Measurements from ENCODE around the gene SLC4A1AP. TPM values are rescaled to one million over a fixed set of nuclear protein-coding genes. Genes with fewer than 3 reads are reported as not detected.

The SLC4A1AP gene
- total and polyA plus RNA-seq, 2 of the 13 experiments (the other 11 are each of a cell fraction or from before 2014, with no cell fraction given) = 15.3 to 44.6 TPM

DNA sequence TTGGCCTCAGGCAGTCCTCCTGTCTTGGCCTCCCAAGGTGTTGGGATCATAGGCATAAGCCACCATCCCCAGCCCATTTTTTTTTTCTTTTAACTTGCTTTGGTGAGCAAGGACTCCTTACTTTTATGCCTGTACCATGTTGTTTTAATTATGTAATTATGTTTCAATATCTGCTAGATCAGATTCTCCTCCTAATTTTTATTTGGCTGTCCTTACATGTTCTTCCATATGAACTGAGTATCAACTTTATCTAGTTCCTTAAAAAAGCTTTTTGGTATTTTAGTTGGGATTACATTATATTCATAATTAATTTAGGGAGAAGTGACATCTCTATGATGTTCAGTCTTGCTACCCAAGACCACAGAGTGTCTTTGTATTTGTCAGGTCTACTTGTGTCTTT, 18.5 kb upstream of the SLC4A1AP start:
- POLR2A ChIA-PET = no interaction called here

DNA sequence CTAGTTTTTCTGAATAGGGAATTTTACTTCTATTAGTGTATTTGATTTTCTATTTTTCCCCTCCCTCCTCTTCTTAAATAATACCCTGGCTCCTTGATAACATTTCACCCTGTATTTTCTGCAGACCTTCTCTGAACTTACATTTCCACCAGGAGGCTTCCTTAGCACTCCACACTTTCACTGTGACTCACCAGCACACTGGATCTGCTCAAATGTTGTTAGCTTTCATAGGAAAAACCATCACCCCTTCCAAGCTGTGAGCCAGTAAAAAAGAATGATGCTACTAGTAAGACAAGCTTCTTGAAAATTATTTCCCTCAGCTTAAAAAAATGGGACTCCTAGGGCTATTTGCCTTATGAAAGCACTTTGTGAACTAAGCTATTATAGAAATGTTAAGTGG, 16.4 kb upstream of the SLC4A1AP start:
- FAIRE-seq (no peak), DNase-seq (ENCODE audit: low spot score) (no peak), ATAC-seq (no peak)
- H3K27ac ChIP-seq (ENCODE audit: extremely low read length, insufficient read depth, low read length) = no peak overlapping the region
- H3K27me3 ChIP-seq (ENCODE audit: control insufficient read depth in 1 of 2, insufficient read depth in 2 of 2, low read length in 2 of 2) = no peaks in the 10 kb centered on the region
- no peak overlapping the region for H3K9ac ChIP-seq (ENCODE audit: insufficient read depth, low read depth, low read length)
- CTCF ChIA-PET (ENCODE audit: low intra/inter-chr PET ratio, low total read pairs) = no interaction called here
- in situ Hi-C loops (cut with HindIII; ENCODE audit: extremely low pct_ligation_motif_present, low pct_unique_long_range_greater_than_20kb) = no loop called here
- POLR2A ChIA-PET = interaction anchor here (0.6 kb wide), 1 partner anchor 210 kb away, joined by 3 read pairs; no protein-coding TSS in a partner anchor
- BruUV-seq (replicated peaks) = no TSS peak
- intact Hi-C loops (cut with micrococcal nuclease; ENCODE audit: unreplicated experiment) = no loop called here
- no peaks in the 10 kb centered on the region for H3K4me1 ChIP-seq (ENCODE audit: insufficient read depth, low read length)
- no peak overlapping the region for H3K4me2 ChIP-seq (ENCODE audit: low read depth, low read length)
- H3K79me2 ChIP-seq (ENCODE audit: insufficient read depth, low read length) = no peaks in the 10 kb centered on the region
- H3K36me3 ChIP-seq (replicated peaks in 1 of 2; ENCODE audit: control insufficient read depth in 1 of 2, insufficient read depth in 2 of 2, low read length in 2 of 2) = peaks cover 20 to 74% of the 10 kb centered on the region in 2 experiments
- H3K4me3 ChIP-seq (replicated peaks in 1 of 3; ENCODE audit: insufficient read depth in 1 of 3, low read depth in 2 of 3, low read length in 3 of 3) = no peak overlapping the region
- H2AFZ ChIP-seq (ENCODE audit: low read length) = no peak overlapping the region
- H4K20me1 ChIP-seq (ENCODE audit: insufficient read depth, low read length) = no peaks in the 10 kb centered on the region
- TF ChIP-seq ZFAT (CRISPR knock-in tag; conservative IDR thresholded peaks at IDR 0.05) (no peak), SIN3B (IDR thresholded peaks at IDR 0.05; ENCODE audit: low read length) (no peak), DR1 (CRISPR knock-in tag; IDR thresholded peaks at IDR 0.05) (no peak), CEBPG (CRISPR knock-in tag; IDR thresholded peaks at IDR 0.05) (no peak), HOXA7 (CRISPR knock-in tag; IDR thresholded peaks at IDR 0.05) (no peak), ERF (CRISPR knock-in tag; IDR thresholded peaks at IDR 0.05) (no peak), SAP130 (CRISPR knock-in tag; IDR thresholded peaks at IDR 0.05; ENCODE audit: low read depth) (no peak)
- TF ChIP-seq, protein P1, sequence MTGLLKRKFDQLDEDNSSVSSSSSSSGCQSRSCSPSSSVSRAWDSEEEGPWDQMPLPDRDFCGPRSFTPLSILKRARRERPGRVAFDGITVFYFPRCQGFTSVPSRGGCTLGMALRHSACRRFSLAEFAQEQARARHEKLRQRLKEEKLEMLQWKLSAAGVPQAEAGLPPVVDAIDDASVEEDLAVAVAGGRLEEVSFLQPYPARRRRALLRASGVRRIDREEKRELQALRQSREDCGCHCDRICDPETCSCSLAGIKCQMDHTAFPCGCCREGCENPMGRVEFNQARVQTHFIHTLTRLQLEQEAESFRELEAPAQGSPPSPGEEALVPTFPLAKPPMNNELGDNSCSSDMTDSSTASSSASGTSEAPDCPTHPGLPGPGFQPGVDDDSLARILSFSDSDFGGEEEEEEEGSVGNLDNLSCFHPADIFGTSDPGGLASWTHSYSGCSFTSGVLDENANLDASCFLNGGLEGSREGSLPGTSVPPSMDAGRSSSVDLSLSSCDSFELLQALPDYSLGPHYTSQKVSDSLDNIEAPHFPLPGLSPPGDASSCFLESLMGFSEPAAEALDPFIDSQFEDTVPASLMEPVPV (CRISPR knock-in tag; IDR thresholded peaks at IDR 0.05) = no peak
- H3K9me3 ChIP-seq (ENCODE audit: low read length) = no peaks in the 10 kb centered on the region

More for the DNA sequence above, 18.5 kb upstream of the SLC4A1AP start:
- H3K4me1 ChIP-seq (ENCODE audit: insufficient read depth, low read length) = no peaks in the 10 kb centered on the region
- H3K27ac ChIP-seq (ENCODE audit: extremely low read length, insufficient read depth, low read length) = no peak overlapping the region
- FAIRE-seq (no peak), ATAC-seq (no peak), DNase-seq (ENCODE audit: low spot score) (no peak)
- no peaks in the 10 kb centered on the region for H3K79me2 ChIP-seq (ENCODE audit: insufficient read depth, low read length)
- no peak overlapping the region for H2AFZ ChIP-seq (ENCODE audit: low read length)
- TF ChIP-seq ZSCAN21 (CRISPR knock-in tag; IDR thresholded peaks at IDR 0.05; ENCODE audit: borderline replicate concordance) (no peak), NR2C2 (CRISPR knock-in tag; IDR thresholded peaks at IDR 0.05; ENCODE audit: borderline replicate concordance) (no peak), SMAD1 (CRISPR knock-in tag; IDR thresholded peaks at IDR 0.05; ENCODE audit: borderline replicate concordance, low read depth) (no peak)
- peaks cover 30 to 73% of the 10 kb centered on the region in 2 experiments for H3K36me3 ChIP-seq (replicated peaks in 1 of 2; ENCODE audit: control insufficient read depth in 1 of 2, insufficient read depth in 2 of 2, low read length in 2 of 2)
- in situ Hi-C loops (cut with HindIII; ENCODE audit: extremely low pct_ligation_motif_present, low pct_unique_long_range_greater_than_20kb) (no loop called here), intact Hi-C loops (cut with micrococcal nuclease; ENCODE audit: unreplicated experiment) (no loop called here)
- H3K9me3 ChIP-seq (ENCODE audit: low read length) = no peaks in the 10 kb centered on the region
- H3K4me2 ChIP-seq (ENCODE audit: low read depth, low read length) = no peak overlapping the region
- no TSS peak for BruUV-seq (replicated peaks)
- H3K4me3 ChIP-seq (replicated peaks in 1 of 3; ENCODE audit: insufficient read depth in 1 of 3, low read depth in 2 of 3, low read length in 3 of 3) = no peak overlapping the region
- H3K9ac ChIP-seq (ENCODE audit: insufficient read depth, low read depth, low read length) = no peak overlapping the region
- CTCF ChIA-PET (ENCODE audit: low intra/inter-chr PET ratio, low total read pairs) = no interaction called here
- H3K27me3 ChIP-seq (ENCODE audit: control insufficient read depth in 1 of 2, insufficient read depth in 2 of 2, low read length in 2 of 2) = no peaks in the 10 kb centered on the region
- H4K20me1 ChIP-seq (ENCODE audit: insufficient read depth, low read length) = no peaks in the 10 kb centered on the region

Measured in HepG2 (cell line).